ENCODE measurements around the gene KLHL29. TPM values are rescaled to one million over a fixed set of nuclear protein-coding genes. Genes with fewer than 3 reads are reported as not detected.
A peak's percentile ranks its signal among the peaks of the same experiment; 100 is the strongest.

The KLHL29 gene
- total RNA-seq, 1 donor: 14.7 TPM

DNA sequence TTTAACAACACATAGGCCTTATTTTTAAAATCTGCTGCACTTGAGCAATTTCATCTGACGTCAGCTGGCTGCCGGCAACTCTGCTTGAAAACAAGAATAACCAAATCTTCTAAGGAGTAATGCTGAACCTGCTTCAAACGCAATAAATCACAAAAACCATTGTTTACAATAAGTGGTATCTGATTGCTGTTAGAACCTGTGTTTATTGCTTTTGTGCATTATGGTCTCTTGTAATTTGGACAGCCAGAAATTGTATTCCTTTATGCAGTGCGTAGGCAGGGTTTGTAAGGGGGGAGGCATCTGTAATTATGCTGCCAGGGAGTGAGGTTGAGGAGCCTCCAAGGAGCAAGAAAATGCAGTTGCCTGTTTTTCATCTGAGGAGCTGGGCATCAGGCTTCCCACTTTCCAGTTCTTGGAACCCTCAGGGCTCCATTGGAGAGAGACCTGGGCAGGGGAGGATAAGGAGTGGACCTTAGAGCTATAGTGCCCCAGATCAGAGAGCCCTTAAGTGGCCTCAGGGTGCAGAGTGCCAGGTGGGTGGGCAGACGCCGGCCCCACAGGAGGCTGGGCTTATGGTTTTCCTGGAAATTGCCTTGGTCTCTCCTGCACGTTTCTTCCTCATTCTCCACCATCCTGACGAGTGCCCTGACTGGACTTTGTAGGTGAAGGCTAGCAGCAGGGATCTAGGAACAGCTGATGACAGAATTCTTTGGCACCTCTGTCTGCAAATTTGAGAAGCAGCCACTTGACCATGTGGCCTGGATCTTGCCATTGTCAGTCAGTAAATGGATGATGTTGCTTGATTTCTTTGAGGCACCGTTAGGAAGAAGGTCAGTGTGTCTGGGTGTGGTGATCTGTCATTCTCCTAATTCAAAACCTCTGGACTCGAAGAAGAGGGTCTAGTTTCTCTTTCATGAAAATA is 129.2 kb downstream of the KLHL29 start:
- TF ChIP-seq, protein P1, sequence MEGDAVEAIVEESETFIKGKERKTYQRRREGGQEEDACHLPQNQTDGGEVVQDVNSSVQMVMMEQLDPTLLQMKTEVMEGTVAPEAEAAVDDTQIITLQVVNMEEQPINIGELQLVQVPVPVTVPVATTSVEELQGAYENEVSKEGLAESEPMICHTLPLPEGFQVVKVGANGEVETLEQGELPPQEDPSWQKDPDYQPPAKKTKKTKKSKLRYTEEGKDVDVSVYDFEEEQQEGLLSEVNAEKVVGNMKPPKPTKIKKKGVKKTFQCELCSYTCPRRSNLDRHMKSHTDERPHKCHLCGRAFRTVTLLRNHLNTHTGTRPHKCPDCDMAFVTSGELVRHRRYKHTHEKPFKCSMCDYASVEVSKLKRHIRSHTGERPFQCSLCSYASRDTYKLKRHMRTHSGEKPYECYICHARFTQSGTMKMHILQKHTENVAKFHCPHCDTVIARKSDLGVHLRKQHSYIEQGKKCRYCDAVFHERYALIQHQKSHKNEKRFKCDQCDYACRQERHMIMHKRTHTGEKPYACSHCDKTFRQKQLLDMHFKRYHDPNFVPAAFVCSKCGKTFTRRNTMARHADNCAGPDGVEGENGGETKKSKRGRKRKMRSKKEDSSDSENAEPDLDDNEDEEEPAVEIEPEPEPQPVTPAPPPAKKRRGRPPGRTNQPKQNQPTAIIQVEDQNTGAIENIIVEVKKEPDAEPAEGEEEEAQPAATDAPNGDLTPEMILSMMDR (IDR thresholded peaks at IDR 0.05; ENCODE audit: insufficient read depth, low read depth, low read length): no peak
- peak; percentile 73 for DNase-seq (ENCODE audit: low read depth)
- no peak overlapping the region for H3K4me3 ChIP-seq (ENCODE audit: low read depth, low read length)

DNA sequence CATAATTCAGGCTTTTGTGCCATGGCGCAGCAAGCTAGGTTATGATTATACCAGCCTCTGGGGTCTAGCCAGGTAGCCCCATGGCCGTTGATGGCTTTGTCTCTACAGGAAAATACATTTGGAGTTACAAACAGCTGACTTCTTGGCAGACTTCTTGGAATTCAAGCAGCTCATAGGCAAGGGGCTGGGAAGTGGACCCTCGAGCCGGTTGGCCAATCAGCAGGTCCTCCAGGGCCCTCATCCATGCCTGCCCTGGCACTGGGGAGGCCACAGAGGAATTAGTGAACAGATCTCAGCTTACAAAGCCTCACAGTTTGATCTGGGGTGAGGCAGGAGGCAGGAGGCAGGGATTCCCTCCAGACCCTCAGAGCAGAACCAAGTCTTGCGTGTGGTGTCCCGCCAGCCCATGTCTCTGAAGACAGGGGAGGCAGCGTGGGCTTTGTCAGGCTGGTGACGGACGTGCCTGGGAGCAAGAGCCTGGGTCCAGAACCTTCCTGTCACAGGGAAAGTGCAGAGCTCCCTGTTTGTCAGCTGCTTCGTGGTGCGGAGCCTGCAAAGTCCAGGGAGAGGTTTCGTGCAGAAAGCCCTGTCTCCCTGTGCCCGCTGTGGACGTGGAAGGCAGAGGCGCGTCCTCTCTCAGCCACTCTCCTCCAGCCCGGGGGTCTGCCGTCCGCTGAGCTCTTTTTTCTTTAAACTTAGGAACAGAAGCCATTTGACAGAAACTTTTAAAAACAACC is 131.7 kb downstream of the KLHL29 start:
- no peak for DNase-seq (ENCODE audit: low read depth)
- H3K4me3 ChIP-seq (ENCODE audit: low read depth, low read length): no peak overlapping the region
- TF ChIP-seq, protein P1 (IDR thresholded peaks at IDR 0.05; ENCODE audit: insufficient read depth, low read depth, low read length): no peak

DNA sequence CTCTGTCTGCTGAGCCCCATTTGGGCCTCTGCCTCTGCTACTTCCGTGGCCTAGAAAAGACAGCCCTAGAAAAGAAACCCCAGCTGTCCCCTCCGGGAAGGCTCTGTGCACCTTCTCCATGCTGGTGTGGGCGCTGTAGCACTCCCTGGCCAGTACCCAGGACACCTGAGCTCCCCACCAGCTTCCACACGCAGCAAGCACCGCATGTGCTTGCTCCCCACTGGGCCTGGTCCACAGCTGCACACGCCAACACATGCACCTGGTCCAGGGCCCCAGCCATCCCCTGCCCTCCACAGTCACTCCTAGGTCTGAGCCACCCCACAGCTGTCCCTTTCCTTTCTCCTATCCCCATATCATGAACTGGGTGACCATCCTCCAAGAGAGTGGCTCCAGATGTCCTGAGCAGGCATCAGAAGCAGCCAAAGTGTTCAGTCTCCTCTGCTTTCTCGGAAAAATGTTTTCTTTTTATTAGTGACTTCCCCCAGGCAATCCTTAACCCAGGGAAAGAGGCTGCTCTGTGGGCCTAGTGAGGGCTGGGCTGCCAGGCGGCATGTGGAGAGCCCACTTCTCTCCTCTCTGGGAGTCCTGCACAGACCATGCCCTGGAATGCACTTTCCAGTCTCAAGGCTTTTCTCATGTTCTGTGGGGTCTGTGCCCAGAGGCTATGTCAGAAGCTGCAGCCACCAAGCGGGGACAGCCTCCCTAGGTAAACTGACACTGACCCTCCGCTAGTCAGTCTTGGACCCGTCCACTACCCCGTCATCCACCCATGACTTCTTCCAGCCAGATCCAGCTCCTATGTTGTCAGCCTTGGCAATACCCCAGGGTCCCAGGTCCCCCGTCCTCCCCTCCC is 133.7 kb downstream of the KLHL29 start:
- TF ChIP-seq, protein P1 (IDR thresholded peaks at IDR 0.05; ENCODE audit: insufficient read depth, low read depth, low read length): no peak
- no peak for DNase-seq (ENCODE audit: low read depth)
- H3K4me3 ChIP-seq (ENCODE audit: low read depth, low read length): no peak overlapping the region

DNA sequence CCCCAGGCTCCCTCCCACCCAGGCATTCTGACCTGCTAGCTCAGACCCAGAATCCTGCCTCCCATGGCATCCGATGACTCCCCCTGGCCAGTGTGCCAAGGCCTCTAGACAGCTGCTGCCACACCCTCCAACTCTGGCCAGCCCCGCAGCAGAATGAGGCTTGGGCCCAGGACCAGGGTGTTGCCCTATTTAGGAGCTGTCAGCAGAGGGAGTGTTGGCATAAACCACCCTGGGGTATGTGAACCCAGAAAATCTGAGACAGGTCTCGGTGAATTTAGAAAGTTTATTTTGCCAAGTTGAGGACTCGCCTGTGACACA is 134.3 kb downstream of the KLHL29 start:
- no peak for DNase-seq (ENCODE audit: low read depth)
- TF ChIP-seq, protein P1 (IDR thresholded peaks at IDR 0.05; ENCODE audit: insufficient read depth, low read depth, low read length): no peak
- H3K4me3 ChIP-seq (ENCODE audit: low read depth, low read length): no peak overlapping the region

DNA sequence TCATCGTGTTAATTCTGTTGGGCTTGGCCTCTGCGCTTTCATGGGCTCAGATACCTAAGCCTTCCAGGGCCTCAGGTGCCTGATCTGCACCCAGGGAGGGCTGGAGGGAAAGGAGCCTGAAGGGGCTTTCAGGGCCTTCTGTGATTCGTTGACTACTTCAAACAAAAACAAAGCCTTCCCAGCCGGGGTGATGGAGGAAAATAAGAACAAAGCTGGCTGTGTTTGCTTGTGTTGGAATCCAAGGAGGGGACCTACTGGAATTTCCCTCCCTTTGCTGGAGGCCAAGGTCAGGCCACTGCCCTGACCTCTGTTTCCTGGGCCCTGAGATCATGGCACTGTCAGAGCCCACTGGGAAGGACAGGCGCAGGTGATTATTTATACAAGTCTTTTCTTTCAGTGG is 135.3 kb downstream of the KLHL29 start:
- TF ChIP-seq, protein P1 (IDR thresholded peaks at IDR 0.05; ENCODE audit: insufficient read depth, low read depth, low read length): no peak
- no peak for DNase-seq (ENCODE audit: low read depth)
- H3K4me3 ChIP-seq (ENCODE audit: low read depth, low read length): no peak overlapping the region

DNA sequence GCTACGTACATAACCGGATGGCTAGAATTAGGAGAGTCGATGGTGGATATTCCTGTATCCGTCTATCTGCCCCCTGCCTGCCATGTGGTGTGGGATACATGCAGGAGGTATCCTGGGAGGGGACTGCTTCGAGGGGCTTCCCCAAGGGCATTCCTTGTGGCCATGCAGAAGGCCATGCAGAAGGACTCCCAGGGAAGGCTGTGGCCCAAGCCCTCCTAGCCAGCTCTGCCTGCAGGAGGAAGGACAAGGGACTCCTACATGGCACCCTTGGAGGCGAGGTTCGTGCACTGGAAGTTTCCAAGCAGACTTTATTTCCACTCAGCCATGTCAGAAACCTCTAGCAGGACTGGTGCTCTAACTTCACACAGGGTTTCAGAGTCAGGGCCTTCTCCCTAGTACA is 136.1 kb downstream of the KLHL29 start:
- no peak for DNase-seq (ENCODE audit: low read depth)
- H3K4me3 ChIP-seq (ENCODE audit: low read depth, low read length): no peak overlapping the region
- TF ChIP-seq, protein P1 (IDR thresholded peaks at IDR 0.05; ENCODE audit: insufficient read depth, low read depth, low read length): no peak

Measured in fibroblast of villous mesenchyme (primary cell).